ENCODE data around the gene APEX1. TPM values are rescaled to one million over a fixed set of nuclear protein-coding genes. Genes with fewer than 3 reads are reported as not detected.
A peak's percentile ranks its signal among the peaks of the same experiment; 100 is the strongest.
"Not testable (repeated sequence)": the region's sequence is repeated elsewhere in the genome, so short reads cannot be mapped to it uniquely, and the experiment has no call there.

APEX1 gene
- total RNA-seq, 2 donors from 2014 or later: 45.9 to 85.6 TPM

DNA sequence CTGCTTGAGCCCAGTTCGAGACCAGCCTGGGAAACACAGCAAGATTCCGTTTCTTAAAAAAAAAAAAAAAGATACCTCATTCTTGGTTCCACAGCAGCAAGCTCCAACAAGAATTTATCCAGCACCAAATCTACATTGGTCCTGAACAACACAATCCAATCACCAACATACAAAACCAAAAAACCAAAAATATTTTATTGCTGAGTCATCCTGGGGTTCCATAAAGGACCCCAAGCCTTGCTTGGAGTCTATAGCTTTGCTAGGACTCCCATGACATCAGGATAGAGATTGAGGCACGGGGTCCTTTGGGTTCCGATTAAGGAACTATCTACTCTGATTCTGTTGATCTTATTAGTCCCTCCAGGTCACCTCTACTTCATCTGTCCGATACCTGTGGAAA is 8.1 kb upstream of the APEX1 start:
- Histone ChIP-seq H3K4me1 (ENCODE audit: control insufficient read depth in 1 of 2, low read depth in 2 of 2) (no peaks in the 10 kb centered on the region), H3K9me3 (no peaks in the 10 kb centered on the region), H3K27ac (no peak overlapping the region), H3K4me3 (no peak overlapping the region), H3K36me3 (peaks cover 49% of the 10 kb centered on the region), H3K27me3 (replicated peaks; ENCODE audit: insufficient read depth) (no peaks in the 10 kb centered on the region)
- no peak for DNase-seq (ENCODE audit: low spot score)
- no peak for ATAC-seq (ENCODE audit: insufficient number of reproducible peaks, low FRiP score, low read depth)
- TF ChIP-seq, protein P1, sequence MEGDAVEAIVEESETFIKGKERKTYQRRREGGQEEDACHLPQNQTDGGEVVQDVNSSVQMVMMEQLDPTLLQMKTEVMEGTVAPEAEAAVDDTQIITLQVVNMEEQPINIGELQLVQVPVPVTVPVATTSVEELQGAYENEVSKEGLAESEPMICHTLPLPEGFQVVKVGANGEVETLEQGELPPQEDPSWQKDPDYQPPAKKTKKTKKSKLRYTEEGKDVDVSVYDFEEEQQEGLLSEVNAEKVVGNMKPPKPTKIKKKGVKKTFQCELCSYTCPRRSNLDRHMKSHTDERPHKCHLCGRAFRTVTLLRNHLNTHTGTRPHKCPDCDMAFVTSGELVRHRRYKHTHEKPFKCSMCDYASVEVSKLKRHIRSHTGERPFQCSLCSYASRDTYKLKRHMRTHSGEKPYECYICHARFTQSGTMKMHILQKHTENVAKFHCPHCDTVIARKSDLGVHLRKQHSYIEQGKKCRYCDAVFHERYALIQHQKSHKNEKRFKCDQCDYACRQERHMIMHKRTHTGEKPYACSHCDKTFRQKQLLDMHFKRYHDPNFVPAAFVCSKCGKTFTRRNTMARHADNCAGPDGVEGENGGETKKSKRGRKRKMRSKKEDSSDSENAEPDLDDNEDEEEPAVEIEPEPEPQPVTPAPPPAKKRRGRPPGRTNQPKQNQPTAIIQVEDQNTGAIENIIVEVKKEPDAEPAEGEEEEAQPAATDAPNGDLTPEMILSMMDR (IDR thresholded peaks at IDR 0.05): no peak

DNA sequence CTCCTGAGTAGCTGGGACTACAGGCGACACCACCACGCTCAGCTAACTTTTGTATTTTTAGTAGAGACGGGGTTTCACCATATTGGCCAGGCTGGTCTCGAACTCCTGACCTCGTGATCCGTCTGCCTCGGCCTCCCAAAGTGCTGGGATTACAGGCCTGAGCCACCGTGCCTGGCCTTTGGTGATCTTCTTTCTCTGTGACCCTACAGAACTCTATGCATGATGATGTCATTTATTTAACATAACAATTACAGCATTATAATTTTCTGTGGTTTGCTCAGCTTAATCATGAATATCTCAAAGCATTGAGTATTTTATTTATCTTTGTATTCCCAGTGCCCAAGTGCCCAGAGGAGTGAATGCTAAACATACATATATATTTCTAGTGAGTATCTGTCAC is 2.2 kb upstream of the APEX1 start:
- DNase-seq (ENCODE audit: low spot score); ATAC-seq (ENCODE audit: insufficient number of reproducible peaks, low FRiP score, low read depth); H3K27me3 ChIP-seq (replicated peaks; ENCODE audit: insufficient read depth); H3K27ac ChIP-seq; H3K4me3 ChIP-seq; H3K9me3 ChIP-seq: not testable (repeated sequence)
- peaks cover 46% of the 10 kb centered on the region for H3K36me3 ChIP-seq
- peaks cover 23 to 24% of the 10 kb centered on the region in 2 donors for H3K4me1 ChIP-seq (ENCODE audit: control insufficient read depth in 1 of 2, low read depth in 2 of 2)

DNA sequence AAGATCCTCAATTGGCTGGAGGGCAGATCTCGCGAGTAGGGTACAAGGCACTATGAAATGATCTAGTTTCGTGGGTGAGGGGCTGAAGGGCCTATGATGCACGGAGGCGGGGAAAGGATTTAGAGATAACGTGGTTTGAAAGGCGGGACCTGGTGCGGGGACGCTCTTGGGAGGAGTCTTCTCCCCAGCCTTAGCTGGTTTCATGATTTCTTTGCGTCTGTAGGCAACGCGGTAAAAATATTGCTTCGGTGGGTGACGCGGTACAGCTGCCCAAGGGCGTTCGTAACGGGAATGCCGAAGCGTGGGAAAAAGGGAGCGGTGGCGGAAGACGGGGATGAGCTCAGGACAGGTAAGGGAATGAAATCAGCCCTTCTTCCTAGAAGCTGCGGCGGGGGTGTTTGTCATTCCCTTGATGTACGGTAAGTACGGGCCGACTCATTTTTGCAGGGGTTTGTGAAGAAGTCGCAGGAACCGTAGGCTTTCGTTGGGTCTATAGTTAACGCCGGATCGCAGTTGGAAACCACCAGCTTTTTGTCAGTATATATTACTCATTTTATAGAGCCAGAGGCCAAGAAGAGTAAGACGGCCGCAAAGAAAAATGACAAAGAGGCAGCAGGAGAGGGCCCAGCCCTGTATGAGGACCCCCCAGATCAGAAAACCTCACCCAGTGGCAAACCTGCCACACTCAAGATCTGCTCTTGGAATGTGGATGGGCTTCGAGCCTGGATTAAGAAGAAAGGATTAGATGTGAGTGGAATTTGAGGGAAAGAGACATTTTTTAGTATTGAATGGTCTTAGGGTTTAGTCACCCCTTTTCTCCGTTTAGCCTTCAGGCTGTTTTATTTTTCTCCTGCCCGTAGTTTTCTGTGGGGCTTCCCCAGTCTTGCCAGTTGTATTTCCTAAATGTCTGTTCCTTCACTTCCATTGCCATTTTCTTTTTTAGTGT is 602 bp downstream of the APEX1 start:
- TF ChIP-seq, protein P1 (IDR thresholded peaks at IDR 0.05): no peak
- ATAC-seq (ENCODE audit: insufficient number of reproducible peaks, low FRiP score, low read depth) (peak; percentile 44), DNase-seq (ENCODE audit: low spot score) (no peak)
- H3K27me3 ChIP-seq (replicated peaks; ENCODE audit: insufficient read depth): no peaks in the 10 kb centered on the region
- peak overlapping the region; percentile 88 for H3K4me3 ChIP-seq
- H3K4me1 ChIP-seq (ENCODE audit: control insufficient read depth in 1 of 2, low read depth in 2 of 2): peaks cover 31 to 36% of the 10 kb centered on the region in 2 donors
- H3K36me3 ChIP-seq: peaks cover 33% of the 10 kb centered on the region
- H3K27ac ChIP-seq: peak overlapping the region; percentile 87 to 91
- H3K9me3 ChIP-seq: no peaks in the 10 kb centered on the region

DNA sequence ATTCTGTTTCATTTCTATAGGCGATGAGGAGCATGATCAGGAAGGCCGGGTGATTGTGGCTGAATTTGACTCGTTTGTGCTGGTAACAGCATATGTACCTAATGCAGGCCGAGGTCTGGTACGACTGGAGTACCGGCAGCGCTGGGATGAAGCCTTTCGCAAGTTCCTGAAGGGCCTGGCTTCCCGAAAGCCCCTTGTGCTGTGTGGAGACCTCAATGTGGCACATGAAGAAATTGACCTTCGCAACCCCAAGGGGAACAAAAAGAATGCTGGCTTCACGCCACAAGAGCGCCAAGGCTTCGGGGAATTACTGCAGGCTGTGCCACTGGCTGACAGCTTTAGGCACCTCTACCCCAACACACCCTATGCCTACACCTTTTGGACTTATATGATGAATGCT is 1.9 kb downstream of the APEX1 start:
- DNase-seq (ENCODE audit: low spot score) (no peak), ATAC-seq (ENCODE audit: insufficient number of reproducible peaks, low FRiP score, low read depth) (no peak)
- no peaks in the 10 kb centered on the region for H3K27me3 ChIP-seq (replicated peaks; ENCODE audit: insufficient read depth)
- H3K9me3 ChIP-seq: no peaks in the 10 kb centered on the region
- H3K36me3 ChIP-seq: peaks cover 26% of the 10 kb centered on the region
- peaks cover 32 to 37% of the 10 kb centered on the region in 2 donors for H3K4me1 ChIP-seq (ENCODE audit: control insufficient read depth in 1 of 2, low read depth in 2 of 2)
- no peak overlapping the region for H3K4me3 ChIP-seq
- no peak overlapping the region for H3K27ac ChIP-seq
- TF ChIP-seq, protein P1 (IDR thresholded peaks at IDR 0.05): no peak

DNA sequence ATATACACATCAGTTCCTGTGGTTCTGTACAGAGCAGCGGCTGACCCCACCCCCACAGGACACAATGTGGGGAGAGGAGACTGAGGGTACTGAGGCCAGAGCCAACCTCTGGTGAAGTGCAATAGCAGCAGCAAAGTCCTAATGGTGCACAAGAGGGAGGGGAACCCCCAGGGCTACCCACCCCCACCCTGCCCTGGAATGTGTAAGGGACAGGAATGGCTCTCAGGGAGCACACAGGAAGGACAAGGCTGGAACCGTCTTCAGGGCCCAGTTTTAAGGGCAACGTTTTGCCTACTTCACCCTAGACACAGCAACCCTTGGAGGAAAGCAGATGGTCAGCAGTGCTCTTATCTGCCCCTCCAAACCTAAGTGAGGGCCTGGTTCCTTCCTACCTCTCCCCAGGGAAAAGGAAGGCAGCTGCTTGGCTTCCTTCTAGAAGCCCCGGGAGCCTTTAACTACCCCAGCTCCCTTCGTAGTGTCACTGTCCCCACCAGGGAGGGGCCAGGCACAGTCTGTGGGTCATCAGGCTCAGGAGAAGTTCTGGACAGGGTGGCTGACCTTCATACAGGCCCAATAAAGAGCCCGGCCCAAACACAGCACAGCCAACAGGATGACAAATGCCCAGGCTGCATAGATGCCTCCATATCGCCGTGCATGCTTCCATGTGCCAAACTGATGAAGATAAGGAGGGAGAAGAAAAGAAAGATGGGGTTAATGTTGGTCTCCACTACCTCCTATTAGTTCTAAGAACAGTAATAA is 3.2 kb downstream of the APEX1 start:
- H3K4me3 ChIP-seq: no peak overlapping the region
- H3K4me1 ChIP-seq (ENCODE audit: control insufficient read depth in 1 of 2, low read depth in 2 of 2): peaks cover 29 to 35% of the 10 kb centered on the region in 2 donors
- DNase-seq (ENCODE audit: low spot score): no peak
- H3K36me3 ChIP-seq: peaks cover 23% of the 10 kb centered on the region
- ATAC-seq (ENCODE audit: insufficient number of reproducible peaks, low FRiP score, low read depth): no peak
- TF ChIP-seq, protein P1 (IDR thresholded peaks at IDR 0.05): no peak
- H3K27me3 ChIP-seq (replicated peaks; ENCODE audit: insufficient read depth): no peaks in the 10 kb centered on the region
- H3K9me3 ChIP-seq: no peaks in the 10 kb centered on the region
- H3K27ac ChIP-seq: no peak overlapping the region
